ENCODE results near the gene RELL2.
A peak's percentile ranks its signal among the peaks of the same experiment; 100 is the strongest.

RELL2 gene

DNA sequence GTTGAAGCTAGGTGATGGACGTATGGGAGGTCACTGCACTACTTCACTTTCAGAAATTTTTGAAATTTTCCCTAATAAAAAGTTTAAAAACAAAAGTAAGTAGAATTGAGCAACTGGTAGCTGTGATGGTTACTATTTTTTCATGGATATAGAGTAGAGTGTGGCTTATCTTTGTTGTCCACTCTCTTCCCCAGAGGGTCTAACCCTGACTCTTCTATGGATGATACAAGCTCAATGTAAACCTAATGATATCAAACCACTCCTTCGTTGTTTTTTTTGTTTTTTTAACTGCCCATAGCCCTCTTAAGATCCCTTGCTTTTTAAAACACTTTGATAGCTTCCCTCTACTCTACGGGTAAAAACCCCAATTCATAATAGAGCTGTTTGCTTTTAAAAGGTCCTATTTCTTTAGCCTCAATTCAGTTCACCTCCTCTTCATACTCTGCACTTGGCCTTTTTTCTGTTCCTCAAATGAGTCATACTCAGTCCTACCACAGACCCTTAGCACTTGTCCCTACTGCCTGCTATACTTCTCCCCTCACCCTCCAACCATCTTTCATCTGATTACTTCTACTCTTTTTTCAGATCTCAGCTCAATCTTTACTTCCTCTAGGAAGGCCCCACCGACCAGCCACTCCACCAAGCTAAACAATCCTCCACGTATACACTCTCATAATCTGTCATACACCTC is 2.8 kb upstream of the RELL2 start:
- TF ChIP-seq, protein P1, sequence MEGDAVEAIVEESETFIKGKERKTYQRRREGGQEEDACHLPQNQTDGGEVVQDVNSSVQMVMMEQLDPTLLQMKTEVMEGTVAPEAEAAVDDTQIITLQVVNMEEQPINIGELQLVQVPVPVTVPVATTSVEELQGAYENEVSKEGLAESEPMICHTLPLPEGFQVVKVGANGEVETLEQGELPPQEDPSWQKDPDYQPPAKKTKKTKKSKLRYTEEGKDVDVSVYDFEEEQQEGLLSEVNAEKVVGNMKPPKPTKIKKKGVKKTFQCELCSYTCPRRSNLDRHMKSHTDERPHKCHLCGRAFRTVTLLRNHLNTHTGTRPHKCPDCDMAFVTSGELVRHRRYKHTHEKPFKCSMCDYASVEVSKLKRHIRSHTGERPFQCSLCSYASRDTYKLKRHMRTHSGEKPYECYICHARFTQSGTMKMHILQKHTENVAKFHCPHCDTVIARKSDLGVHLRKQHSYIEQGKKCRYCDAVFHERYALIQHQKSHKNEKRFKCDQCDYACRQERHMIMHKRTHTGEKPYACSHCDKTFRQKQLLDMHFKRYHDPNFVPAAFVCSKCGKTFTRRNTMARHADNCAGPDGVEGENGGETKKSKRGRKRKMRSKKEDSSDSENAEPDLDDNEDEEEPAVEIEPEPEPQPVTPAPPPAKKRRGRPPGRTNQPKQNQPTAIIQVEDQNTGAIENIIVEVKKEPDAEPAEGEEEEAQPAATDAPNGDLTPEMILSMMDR (IDR thresholded peaks at IDR 0.05; ENCODE audit: low read depth, low read length, missing control alignments): no peak
- no peak overlapping the region for H3K4me3 ChIP-seq (replicated peaks; ENCODE audit: low read depth, low read length)
- no peak for DNase-seq (ENCODE audit: extremely low read depth, low read depth)

DNA sequence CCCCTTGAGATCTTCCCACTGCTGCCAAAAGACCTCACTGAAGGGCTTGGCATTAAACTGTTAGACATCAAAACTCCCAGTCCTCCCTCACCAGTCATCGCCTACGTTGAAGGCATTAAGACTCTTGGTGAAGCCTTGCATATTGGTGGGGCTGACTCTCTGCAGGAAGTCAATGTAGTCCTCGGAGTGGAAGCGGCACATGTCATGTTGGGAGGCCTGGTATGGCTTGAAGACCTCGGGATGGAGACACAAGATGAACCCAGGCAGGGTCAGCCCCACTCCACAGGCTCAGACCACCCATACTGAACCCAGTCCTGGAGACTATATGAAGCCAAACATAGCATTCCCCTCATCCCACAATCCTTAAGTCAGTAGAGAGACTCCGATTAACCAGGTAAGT is 2.1 kb upstream of the RELL2 start:
- no peak overlapping the region for H3K4me3 ChIP-seq (replicated peaks; ENCODE audit: low read depth, low read length)
- DNase-seq (ENCODE audit: extremely low read depth, low read depth): no peak
- TF ChIP-seq, protein P1 (IDR thresholded peaks at IDR 0.05; ENCODE audit: low read depth, low read length, missing control alignments): no peak

DNA sequence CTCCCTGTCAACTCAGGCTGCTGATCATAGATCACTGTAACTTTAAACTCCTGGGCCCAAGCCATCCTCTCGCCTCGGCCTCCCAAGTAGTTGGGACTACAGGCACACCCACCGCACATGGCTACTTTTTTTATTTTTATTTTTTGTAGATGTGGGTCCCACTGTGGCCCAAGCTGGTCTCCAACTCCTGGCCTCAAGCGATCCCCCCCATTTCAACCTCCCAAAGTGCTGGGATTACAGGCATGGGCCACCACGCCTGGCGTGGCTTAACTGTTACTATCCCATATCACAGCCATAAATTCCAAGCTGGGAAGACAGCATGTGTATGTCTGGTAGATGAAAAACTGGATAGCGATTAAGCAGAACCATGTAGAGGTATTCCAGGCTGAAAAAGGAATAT is 1.2 kb upstream of the RELL2 start:
- H3K4me3 ChIP-seq (replicated peaks; ENCODE audit: low read depth, low read length): peak overlapping the region; percentile 95
- no peak for DNase-seq (ENCODE audit: extremely low read depth, low read depth)
- TF ChIP-seq, protein P1 (IDR thresholded peaks at IDR 0.05; ENCODE audit: low read depth, low read length, missing control alignments): no peak

DNA sequence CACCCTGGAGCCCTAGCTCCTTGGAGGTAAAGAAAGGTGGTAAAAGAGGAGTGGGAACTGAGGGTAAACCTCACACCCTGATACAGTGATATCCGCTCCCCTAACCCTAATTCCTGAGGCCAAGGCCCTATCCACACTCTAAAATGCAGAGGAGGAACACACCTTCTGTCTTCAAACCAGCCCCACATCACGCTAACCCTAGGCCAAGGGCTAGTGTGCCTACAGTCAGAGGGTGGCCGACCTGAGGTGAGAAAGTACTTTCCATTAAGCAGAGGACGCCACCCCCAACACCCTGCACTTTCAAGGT is 738 bp upstream of the RELL2 start:
- DNase-seq (ENCODE audit: extremely low read depth, low read depth): no peak
- TF ChIP-seq, protein P1 (IDR thresholded peaks at IDR 0.05; ENCODE audit: low read depth, low read length, missing control alignments): no peak
- peak overlapping the region; percentile 95 for H3K4me3 ChIP-seq (replicated peaks; ENCODE audit: low read depth, low read length)

DNA sequence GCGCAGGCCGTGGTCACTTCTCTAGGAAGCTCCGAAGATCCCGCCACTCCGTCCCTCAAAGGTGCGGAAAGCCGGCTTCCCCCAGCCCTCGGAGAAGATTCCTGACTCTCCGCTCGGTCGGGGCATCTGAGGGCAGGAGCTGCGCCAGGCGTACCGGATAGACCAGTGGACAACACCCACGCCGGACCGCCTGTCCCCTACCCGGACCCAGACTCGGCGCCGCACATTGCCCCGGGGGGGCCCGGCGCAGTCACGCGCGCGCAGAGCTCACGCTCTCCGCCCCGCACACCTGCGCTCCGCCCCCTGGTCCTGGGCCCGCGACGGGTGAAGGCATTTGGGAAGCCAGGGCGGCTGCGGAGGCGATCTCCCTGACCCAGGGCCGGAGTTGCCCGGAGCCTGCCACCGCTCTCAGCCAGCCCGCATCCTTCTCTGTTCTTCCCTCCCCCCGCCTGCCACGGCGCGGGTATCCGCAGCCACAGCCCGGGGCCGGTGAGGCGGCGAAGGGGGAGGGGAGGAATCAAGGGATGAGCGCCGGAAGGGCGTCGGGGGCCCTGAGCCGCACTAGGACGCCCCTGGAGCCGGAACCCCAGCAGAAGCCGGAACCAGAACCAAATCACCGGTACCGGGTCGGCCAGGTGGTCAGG is 448 bp downstream of the RELL2 start:
- DNase-seq (ENCODE audit: extremely low read depth, low read depth): no peak
- TF ChIP-seq, protein P1 (IDR thresholded peaks at IDR 0.05; ENCODE audit: low read depth, low read length, missing control alignments): no peak
- H3K4me3 ChIP-seq (replicated peaks; ENCODE audit: low read depth, low read length): peak overlapping the region; percentile 95

DNA sequence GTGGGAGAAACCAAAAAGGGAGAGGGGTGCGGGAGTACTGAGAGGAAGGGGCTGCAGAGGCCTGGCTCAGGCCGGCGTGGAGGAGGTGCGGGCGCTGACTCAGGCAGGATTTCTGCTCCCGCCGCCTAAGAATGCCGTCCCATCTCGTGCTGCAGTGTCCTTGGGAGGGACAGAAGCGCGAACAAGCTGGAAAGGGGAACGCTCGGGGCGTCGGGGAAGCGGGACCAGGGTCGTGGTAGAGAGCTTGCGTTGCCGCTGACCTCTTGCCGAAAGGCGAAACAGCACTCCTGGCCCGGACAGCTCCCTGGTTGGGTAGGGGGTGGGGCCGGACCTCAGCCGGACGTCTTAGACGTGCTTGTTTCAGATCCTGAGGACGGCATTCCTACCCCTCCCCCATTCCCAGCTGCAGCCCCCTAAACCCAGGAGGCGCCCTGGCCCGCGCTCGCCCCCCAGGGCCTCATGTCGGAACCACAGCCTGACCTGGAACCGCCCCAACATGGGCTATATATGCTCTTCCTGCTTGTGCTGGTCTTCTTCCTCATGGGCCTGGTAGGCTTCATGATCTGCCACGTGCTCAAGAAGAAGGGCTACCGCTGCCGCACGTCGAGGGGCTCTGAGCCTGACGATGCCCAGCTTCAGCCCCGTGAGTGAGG is 1.1 kb downstream of the RELL2 start:
- TF ChIP-seq, protein P1 (IDR thresholded peaks at IDR 0.05; ENCODE audit: low read depth, low read length, missing control alignments): peak; percentile 9
- no peak for DNase-seq (ENCODE audit: extremely low read depth, low read depth)

More for the DNA sequence above, 1.1 kb downstream of the RELL2 start:
- H3K4me3 ChIP-seq (replicated peaks; ENCODE audit: low read depth, low read length): peak overlapping the region; percentile 95
